ENCODE measurements around the gene SLC7A8. TPM values are rescaled to one million over a fixed set of nuclear protein-coding genes. Genes with fewer than 3 reads are reported as not detected.
A peak's percentile ranks its signal among the peaks of the same experiment; 100 is the strongest.
"Not testable (repeated sequence)": the region's sequence is repeated elsewhere in the genome, so short reads cannot be mapped to it uniquely, and the experiment has no call there.

The SLC7A8 gene
- polyA plus RNA-seq, 6 donors from 2014 or later = 0.31 to 0.50 (median 0.48) TPM; not detected in 3

DNA sequence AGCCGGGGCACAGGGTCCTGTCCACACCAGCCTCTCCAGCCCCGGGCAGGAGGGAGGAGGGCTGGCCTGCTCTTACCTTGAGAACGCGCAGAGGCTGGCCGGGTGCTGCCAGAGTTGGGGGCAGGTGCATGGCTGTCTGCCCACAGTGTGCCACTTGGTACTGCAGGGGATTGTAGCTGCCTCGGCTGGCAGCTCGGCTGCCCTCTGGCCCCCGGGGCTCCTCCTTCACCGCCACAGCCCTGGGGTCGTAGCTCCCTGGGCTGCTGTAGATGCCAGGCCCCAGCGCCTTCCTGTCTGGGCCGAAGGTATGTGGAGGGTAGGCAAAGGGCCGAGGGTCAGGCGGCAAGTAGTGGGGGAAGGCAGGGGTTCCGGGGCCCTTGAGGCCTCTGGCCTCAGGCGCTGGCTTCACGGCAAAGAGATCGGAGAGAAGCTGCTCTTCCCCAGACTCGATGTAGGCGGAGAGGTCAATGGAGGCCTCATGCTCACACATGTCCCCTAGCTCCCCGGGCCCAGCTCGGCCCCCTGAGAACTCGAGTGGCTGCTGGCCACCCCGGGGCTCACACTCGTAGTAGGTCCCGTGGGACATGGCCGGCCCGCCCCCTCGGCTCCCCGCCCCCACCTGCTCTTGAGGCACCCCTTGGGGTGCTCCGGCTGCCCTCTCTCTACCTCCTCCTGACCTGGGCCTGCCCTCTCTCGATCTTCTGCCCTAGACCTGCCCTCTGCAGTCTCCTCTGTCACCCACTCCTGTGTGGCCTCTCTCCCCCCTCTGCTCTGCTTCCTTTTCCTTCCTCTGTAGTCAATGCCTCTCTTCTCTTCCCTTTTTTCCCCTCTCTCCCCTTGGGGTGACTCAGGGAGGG is 64.7 kb downstream of the SLC7A8 start, which contains the start of gene CEBPE:
Gene CEBPE (minus strand): TSS at position 750 of the 857 bp plus-strand sequence. CDS start 164 bp downstream, at position 586.
- H3K4me3 Mint-ChIP-seq = peak within 1 kb of the TSS; percentile 22 to 91 (median 84)
- peak within 1 kb of the TSS; percentile 70 to 97 (median 93) for H3K27ac Mint-ChIP-seq
- DNase-seq (no peak), ATAC-seq (ENCODE audit: low read depth in 2 of 2) (no peak)
- peaks cover 30 to 37% (median 34%) of the 10 kb centered on the region in 3 donors for H3K4me1 Mint-ChIP-seq
- no peaks in the 10 kb centered on the region for H3K36me3 Mint-ChIP-seq
- H3K27me3 Mint-ChIP-seq = peaks cover 13 to 21% (median 18%) of the 10 kb centered on the region in 3 donors
- H3K9me3 Mint-ChIP-seq = no peaks in the 10 kb centered on the region

DNA sequence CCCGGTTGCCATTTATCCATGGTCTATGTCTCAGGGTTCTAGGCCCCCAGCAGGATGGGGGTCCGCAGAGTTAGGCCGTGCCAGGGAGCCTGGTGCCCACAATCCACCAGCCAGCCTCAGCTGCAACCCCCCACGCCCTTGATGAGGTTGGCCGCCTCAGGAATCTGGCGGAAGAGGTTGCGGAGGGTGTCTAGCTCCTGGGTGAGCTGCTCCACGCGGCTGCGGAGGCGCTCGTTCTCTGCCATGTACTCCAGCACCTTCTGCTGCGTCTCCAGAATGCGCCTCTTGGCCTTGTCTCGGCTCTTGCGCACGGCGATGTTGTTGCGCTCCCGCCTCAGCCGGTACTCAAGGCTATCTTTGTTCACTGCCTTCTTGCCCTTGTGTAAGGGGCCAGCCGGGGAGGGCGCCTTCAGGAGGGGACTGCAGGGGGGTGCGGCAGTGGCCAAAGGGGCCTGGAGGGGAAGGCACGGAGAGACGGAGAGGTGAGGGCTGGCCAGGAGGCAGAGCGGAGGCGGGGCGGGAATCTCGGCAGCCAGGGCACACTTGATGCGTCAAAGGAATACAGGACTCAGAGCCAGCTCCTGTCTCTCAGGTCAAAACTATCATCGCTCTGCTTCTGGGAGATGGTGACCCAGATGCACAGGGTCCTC is 66.0 kb downstream of the SLC7A8 start:
- peak overlapping the region in 1 of 6 donors; percentile 56 for H3K27ac Mint-ChIP-seq
- H3K36me3 Mint-ChIP-seq = no peaks in the 10 kb centered on the region
- ATAC-seq (ENCODE audit: low read depth in 2 of 2) (no peak), DNase-seq (no peak)
- H3K9me3 Mint-ChIP-seq = no peaks in the 10 kb centered on the region
- peaks cover 30 to 37% (median 34%) of the 10 kb centered on the region in 3 donors for H3K4me1 Mint-ChIP-seq
- no peak overlapping the region for H3K4me3 Mint-ChIP-seq
- H3K27me3 Mint-ChIP-seq = peaks cover 13 to 21% (median 18%) of the 10 kb centered on the region in 3 donors

DNA sequence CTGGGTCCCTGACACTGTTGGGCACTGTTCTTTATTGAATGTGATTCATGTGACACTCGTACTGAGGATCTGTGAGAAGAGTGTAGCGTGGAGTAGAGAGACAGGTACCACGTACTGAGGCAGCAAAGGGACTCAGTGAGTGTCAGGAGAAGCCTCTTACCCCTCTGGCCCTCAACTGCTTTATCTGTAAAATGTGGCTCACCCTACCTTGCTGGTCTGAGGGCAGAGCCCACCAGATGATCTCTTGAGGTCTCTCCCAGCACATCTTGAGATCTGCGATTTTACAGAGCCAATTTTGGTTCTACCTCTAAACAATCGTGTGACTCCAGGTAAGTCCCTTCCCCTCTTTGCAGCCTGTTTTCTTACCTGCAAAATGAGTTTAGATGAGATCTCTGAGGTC is 67.5 kb downstream of the SLC7A8 start:
- DNase-seq (no peak), ATAC-seq (ENCODE audit: low read depth in 2 of 2) (no peak)
- no peaks in the 10 kb centered on the region for H3K36me3 Mint-ChIP-seq
- H3K27ac Mint-ChIP-seq = peak overlapping the region in 1 of 6 donors; percentile 62
- H3K4me3 Mint-ChIP-seq = no peak overlapping the region
- peaks cover 13 to 21% (median 18%) of the 10 kb centered on the region in 3 donors for H3K27me3 Mint-ChIP-seq
- peaks cover 19 to 26% (median 22%) of the 10 kb centered on the region in 3 donors for H3K4me1 Mint-ChIP-seq
- H3K9me3 Mint-ChIP-seq = no peaks in the 10 kb centered on the region

DNA sequence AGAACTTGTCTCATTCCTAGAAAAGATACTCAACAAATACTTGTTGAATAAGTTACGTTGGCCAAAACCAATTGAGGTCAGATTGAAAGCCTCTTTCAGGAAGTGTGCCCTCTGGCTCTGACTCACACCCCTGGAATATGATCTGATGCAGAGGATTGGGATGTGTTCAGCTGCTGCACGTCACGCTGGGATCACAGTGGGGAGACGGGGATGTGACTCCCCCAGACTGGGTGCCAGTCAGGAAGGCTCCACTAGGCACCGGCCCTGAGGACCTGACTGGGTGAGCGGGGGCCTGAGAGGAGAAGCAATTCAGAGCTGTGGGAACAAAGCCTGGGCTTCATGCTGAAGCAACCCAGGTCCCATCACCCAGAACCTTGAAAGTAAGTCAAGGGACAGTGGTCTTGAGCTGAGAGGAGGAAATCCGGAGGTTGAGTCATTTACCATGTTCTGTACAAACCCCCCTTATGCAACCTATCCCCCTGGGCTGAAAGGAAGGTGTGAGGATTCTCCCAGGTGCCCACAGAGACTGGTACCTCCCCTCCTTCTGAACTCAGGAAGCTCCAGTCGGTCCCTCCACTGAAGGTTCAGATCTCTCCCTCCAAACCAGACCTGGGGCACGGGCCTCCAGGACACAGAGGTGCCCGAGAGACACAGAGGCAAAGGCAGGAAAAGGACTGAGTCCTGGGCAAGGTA is 68.3 kb downstream of the SLC7A8 start:
- Mint-ChIP-seq H3K27ac (no peak overlapping the region), H3K9me3 (no peaks in the 10 kb centered on the region), H3K36me3 (no peaks in the 10 kb centered on the region), H3K4me3 (peak overlapping the region in 1 of 8 donors; percentile 47), H3K4me1 (peaks cover 11 to 19% (median 15%) of the 10 kb centered on the region in 3 donors), H3K27me3 (peaks cover 13 to 21% (median 18%) of the 10 kb centered on the region in 3 donors)
- DNase-seq (no peak), ATAC-seq (ENCODE audit: low read depth in 2 of 2) (no peak)

DNA sequence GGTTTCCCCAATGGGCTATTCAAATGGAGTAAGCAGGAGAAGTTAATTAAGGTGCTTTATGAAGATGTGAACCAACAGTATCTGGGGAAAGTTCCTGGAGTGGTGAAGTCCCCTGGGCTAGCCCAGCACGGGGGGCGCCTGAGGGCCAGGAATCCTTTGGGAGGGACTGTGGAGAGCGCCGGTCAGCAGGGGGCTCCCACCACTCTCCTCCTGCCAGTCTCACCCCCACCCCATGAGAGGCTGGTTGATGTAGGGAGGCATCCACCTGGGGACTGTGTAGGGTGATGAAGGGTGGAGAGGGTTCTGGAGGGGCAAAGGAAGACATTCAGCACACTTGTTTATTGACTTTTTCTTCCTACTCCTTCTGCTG is 68.8 kb downstream of the SLC7A8 start:
- Mint-ChIP-seq H3K36me3 (no peaks in the 10 kb centered on the region), H3K27ac (no peak overlapping the region), H3K4me3 (no peak overlapping the region), H3K27me3 (peaks cover 13 to 21% (median 18%) of the 10 kb centered on the region in 3 donors), H3K4me1 (peaks cover 8 to 14% (median 9%) of the 10 kb centered on the region in 3 donors), H3K9me3 (no peaks in the 10 kb centered on the region)
- DNase-seq (no peak), ATAC-seq (ENCODE audit: low read depth in 2 of 2) (no peak)

DNA sequence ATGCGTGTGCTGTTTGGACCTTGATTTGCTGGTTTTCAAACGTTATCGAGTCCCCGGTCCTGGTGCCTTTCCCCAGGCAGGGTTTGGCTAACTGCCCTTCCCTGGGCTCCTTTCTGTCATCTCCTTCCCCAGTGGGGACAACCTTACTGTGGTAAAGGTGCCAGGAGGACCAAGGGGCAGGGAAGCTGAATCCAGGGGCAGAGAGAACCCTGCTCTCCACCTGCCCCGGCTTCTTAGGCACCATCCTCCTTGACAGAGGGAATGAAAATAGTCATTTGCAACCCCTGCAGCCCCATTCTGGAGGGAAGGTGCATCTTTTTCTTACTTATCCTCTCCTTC is 69.4 kb downstream of the SLC7A8 start:
- Mint-ChIP-seq H3K36me3 (no peaks in the 10 kb centered on the region), H3K27me3 (peaks cover 13 to 21% (median 18%) of the 10 kb centered on the region in 3 donors), H3K9me3 (no peaks in the 10 kb centered on the region), H3K4me1 (peaks cover 4 to 8% (median 5%) of the 10 kb centered on the region in 3 donors), H3K4me3 (no peak overlapping the region), H3K27ac (peak overlapping the region in 1 of 6 donors; percentile 69)
- no peak for DNase-seq
- ATAC-seq (ENCODE audit: low read depth in 2 of 2) = no peak

DNA sequence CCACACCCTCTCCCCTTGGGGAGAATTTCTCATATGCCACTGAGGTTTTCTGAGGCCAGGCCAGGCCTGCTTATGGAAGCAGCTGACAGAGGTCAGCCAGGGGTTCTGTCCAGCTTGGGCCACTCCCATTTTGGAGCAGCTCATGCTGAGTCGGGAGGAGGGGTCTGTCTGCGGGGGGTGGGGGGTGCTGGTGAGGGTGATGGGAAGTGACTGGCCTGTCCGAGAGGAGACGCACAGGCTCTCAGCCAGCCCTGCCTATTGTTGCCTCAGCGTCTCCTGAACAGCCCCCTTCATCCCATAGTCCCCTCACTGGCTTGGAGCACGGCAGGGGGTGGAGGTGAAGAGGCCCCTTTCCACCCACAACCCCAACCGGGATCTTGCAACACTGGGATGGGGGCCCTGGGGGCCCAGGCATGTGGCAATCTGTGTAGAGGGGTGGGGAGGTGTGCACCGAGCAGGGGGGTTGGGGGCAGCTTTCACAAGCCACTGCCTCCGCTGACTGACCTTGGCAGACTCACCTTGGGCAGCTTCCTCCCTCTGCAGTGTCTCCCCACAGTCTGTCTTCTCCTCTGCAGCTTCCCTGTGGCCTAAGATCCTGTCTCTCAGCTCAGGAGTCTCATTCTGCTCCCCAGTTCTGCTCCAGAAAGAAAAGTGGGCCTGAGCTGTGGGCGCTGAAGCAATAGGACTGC is 69.9 kb downstream of the SLC7A8 start:
- DNase-seq (no peak), ATAC-seq (ENCODE audit: low read depth in 2 of 2) (no peak)
- Mint-ChIP-seq H3K27me3 (peaks cover 13 to 21% (median 18%) of the 10 kb centered on the region in 3 donors), H3K27ac (no peak overlapping the region), H3K9me3 (no peaks in the 10 kb centered on the region), H3K4me1 (peaks cover 3% of the 10 kb centered on the region in 3 donors), H3K4me3 (no peak overlapping the region), H3K36me3 (no peaks in the 10 kb centered on the region)

DNA sequence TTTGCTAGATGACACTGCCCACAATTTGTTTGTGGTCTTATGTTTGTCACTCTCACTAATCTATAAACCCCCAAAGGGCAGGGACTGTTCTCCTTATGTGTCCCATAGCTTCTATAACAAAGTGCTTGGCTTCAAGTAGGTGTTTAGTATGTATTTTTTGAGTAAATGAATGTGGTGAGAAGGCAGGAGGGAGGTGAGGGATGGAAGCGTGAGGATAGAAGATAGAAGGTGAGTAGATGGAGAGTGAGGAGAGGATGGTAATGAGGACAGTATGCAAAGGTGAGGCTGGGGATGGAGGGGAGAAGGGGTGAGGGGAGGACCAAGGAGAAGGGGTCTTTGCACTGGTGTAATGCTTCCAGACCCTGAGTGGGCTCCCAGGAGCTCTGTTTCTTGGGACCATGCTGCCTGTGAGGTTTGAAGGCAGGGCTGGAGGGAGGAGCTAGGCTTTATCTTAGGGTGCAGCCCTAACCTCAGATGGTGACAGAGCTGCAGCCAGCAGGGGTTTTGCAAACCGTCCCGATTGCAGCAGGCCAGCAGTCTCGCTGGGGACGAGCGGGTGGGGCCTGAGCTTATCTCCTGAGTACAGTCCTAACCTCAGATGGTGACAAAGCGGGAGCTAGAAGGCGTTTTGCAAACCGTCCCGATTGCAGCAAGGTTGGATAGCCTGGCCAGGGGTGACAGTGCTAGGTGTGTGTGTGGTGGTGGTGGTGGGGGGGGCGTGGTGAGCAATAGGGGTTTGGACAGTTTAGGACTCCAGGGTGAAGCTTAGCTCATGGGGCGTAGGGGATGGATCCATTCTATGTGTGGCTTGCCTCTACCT is 70.9 kb downstream of the SLC7A8 start:
- H3K36me3 Mint-ChIP-seq = no peaks in the 10 kb centered on the region
- H3K9me3 Mint-ChIP-seq = no peaks in the 10 kb centered on the region
- peaks cover 13 to 21% (median 18%) of the 10 kb centered on the region in 3 donors for H3K27me3 Mint-ChIP-seq
- ATAC-seq (ENCODE audit: low read depth in 2 of 2) (no peak), DNase-seq (no peak)
- no peaks in the 10 kb centered on the region for H3K4me1 Mint-ChIP-seq
- H3K4me3 Mint-ChIP-seq = peak overlapping the region in 1 of 8 donors; percentile 2
- H3K27ac Mint-ChIP-seq = peak overlapping the region in 1 of 6 donors; percentile 38

DNA sequence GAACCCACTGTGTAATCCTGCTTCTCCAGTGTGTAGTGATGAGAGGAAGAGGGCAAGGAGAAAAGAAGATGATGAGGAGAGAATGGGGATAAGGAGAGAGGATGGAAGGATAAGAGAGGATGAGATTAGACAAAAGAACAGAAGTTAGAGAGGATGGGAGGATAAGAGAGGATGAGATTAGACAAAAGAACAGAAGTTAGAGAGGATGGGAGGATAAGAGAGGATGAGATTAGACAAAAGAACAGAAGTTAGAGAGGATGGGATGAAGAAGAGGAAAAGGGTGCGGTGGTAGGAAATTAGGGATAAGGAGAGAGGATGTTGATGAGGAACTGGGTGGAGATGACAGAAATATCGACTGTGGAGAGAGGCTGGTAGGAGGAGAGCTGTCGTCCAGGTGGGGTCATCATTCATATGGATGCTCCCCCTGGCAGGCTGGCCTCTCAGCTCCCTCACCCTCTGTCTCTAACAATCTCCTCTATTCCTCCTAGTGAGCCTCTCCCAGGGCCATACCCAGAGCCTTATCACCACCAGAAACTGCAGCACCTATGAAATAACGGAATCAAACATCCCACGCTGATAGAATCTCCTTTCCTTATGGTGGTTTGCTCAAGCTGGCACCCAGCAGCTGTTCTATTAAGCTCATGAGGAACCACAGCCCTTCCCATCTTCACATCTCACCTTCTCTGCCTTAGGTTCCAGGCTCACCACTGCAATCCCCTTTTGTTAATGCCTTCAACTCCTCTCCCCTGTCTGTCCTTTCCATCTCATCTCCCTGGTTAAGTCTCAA is 72.7 kb downstream of the SLC7A8 start:
- peaks cover 0 to 11% (median 4%) of the 10 kb centered on the region in 3 donors for H3K4me1 Mint-ChIP-seq
- no peaks in the 10 kb centered on the region for H3K9me3 Mint-ChIP-seq
- DNase-seq (no peak), ATAC-seq (ENCODE audit: low read depth in 2 of 2) (no peak)
- no peak overlapping the region for H3K27ac Mint-ChIP-seq
- peaks cover 6 to 17% (median 17%) of the 10 kb centered on the region in 3 donors for H3K27me3 Mint-ChIP-seq
- H3K36me3 Mint-ChIP-seq = no peaks in the 10 kb centered on the region
- no peak overlapping the region for H3K4me3 Mint-ChIP-seq

DNA sequence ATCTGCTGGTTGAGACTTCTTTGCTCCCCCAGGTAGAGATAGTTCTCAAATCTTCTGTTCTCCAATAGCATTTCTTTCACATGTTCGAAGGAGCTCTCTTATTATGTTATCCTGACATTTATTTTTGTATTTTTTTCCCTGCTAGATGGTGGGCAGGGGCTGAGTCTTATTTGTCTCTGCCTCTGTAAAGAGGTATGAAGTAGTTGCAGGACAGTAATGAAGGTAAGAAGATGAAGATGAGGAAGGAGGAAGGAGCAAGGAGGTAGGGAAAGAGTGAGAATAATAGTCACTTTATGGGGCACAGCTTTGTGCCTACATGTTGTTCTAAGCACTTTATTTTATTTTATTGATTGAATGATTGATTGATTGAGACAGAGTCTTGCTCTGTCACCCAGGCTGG is 73.7 kb downstream of the SLC7A8 start:
- ATAC-seq (ENCODE audit: low read depth in 2 of 2) (no peak), DNase-seq (no peak)
- no peak overlapping the region for H3K27ac Mint-ChIP-seq
- H3K27me3 Mint-ChIP-seq = peaks cover 6 to 9% (median 8%) of the 10 kb centered on the region in 3 donors
- no peaks in the 10 kb centered on the region for H3K36me3 Mint-ChIP-seq
- H3K9me3 Mint-ChIP-seq = no peaks in the 10 kb centered on the region
- H3K4me3 Mint-ChIP-seq = no peak overlapping the region
- H3K4me1 Mint-ChIP-seq = peaks cover 0 to 18% (median 7%) of the 10 kb centered on the region in 3 donors

DNA sequence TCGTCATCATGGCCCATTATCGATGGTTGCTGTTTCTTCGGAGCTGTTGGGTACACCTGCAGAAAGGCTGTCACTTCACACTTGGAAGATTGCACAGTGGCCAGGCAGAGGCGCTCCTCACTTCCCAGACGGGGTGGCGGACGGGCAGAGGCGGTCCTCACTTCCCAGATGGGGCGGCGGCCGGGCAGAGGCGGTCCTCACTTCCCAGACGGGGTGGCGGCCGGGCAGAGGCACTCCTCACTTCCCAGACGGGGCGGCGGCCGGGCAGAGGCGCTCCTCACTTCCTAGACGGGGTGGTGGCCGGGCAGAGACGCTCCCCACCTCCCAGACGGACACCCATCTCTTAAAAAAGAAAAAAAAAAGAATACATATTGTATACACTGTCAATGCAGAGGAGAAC is 75.3 kb downstream of the SLC7A8 start:
- DNase-seq; H3K9me3 Mint-ChIP-seq; H3K27me3 Mint-ChIP-seq; H3K36me3 Mint-ChIP-seq; ATAC-seq (ENCODE audit: low read depth in 2 of 2); H3K4me3 Mint-ChIP-seq; H3K27ac Mint-ChIP-seq: not testable (repeated sequence)
- H3K4me1 Mint-ChIP-seq = peaks cover 0 to 19% (median 9%) of the 10 kb centered on the region in 3 donors

DNA sequence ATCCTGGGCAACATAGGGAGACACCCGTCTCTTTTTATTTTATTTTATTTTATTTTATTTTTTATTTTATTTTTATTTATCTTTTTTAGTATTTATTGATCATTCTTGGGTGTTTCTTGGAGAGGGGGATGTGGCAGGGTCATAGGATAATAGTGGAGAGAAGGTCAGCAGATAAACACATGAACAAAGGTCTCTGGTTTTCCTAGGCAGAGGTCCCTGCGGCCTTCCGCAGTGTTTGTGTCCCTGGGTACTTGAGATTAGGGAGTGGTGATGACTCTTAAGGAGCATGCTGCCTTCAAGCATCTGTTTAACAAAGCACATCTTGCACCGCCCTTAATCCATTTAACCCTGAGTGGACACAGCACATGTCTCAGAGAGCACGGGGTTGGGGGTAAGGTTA is 75.8 kb downstream of the SLC7A8 start:
- H3K9me3 Mint-ChIP-seq; H3K4me3 Mint-ChIP-seq; ATAC-seq (ENCODE audit: low read depth in 2 of 2); DNase-seq; H3K27me3 Mint-ChIP-seq; H3K36me3 Mint-ChIP-seq; H3K27ac Mint-ChIP-seq: not testable (repeated sequence)
- H3K4me1 Mint-ChIP-seq = peaks cover 0 to 19% (median 12%) of the 10 kb centered on the region in 3 donors

Measured in naive B cell (primary cell).